Stomach (tissue), 4 donors: ENCODE measurements around the gene TMEM87B.

ENCODE experiments used
- CTCF ChIP-seq, 7 experiments: fragments of 450-650 bp in 4 of 7; fragments of 200-600 bp in 3 of 7; sonication (generic) in 3 of 7; IDR thresholded peaks; one replicate each; pipeline ENCODE4 v1.5.1; 2016 to 2019; ENCODE audit warnings: antibody characterized with exemption in 7 of 7, control low read depth in 2 of 7, mild to moderate bottlenecking in 1 of 7
- EP300 ChIP-seq: sonication (generic); formaldehyde crosslinking; IDR thresholded peaks from one replicate; pipeline ENCODE4 v1.6.1; 2017; ENCODE audit warnings: antibody characterized with exemption

DNA sequence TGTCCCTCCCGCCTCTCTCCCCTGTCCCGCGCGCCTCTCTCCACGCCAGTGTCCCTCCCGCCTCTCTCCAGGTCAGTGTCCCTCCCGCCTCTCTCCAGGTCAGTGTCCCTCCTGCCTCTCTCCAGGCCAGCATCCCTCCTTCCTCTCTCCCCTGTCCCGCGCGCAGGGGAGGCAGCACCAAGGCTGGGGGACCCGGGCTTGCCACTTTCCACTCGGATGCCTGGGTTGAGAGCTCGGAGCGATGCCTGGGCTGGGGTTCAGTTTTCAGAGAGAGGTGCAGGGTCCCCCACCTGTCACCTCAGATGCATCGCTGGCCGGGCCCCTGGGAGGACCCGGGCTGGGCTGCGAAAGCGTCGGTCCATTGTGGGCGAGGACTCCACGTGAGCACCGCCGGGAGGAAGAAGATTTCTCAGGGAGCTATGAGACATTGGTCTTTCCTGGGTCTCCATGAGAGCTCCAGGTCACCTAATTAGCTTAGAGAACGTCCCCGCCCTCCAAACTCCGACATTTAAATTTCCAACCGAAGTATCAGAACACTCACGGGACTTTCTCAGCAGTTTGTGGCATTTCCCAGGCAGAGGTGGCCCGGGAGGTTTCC is 85.2 kb downstream of the TMEM87B start:
- TF ChIP-seq EP300 (no peak), CTCF (IDR thresholded peaks at IDR 0.05) (no peak)
